Activated naive CD4-positive, alpha-beta T cell treated with anti-CD3 and anti-CD28 coated beads for 36 hours (primary cell): ENCODE data around the gene ECE1. TPM values are rescaled to one million over a fixed set of nuclear protein-coding genes. Genes with fewer than 3 reads are reported as not detected.

Experiments
- CTCF ChIA-PET: fragments of 350-600 bp; sonication (Branson Sonifier 250); formaldehyde crosslinking; loops from one replicate; lab custom pipeline; 2021; ENCODE audit warnings: antibody characterized with exemption; lab: Charles Lee
- DNase-seq: peaks from one replicate; pipeline ENCODE4 v3.0.0-alpha.2; 2020
- H3K27ac Mint-ChIP-seq: one replicate; pipeline ENCODE4 v1.8.0; 2021; ENCODE audit warnings: mild to moderate bottlenecking, mixed read lengths
- H3K27me3 Mint-ChIP-seq: one replicate; pipeline ENCODE4 v1.8.0; 2021; ENCODE audit warnings: low read depth, mixed read lengths
- H3K36me3 Mint-ChIP-seq: one replicate; pipeline ENCODE4 v1.8.0; 2021; ENCODE audit warnings: low read depth, mixed read lengths
- H3K4me1 Mint-ChIP-seq: one replicate; pipeline ENCODE4 v1.8.0; 2021; ENCODE audit warnings: low read depth, mixed read lengths
- H3K4me3 Mint-ChIP-seq: one replicate; pipeline ENCODE4 v1.8.0; 2021; ENCODE audit warnings: mild to moderate bottlenecking, moderate library complexity, mixed read lengths
- H3K9me3 Mint-ChIP-seq: one replicate; pipeline ENCODE4 v1.8.0; 2021; ENCODE audit warnings: mixed read lengths
- intact Hi-C: fragments of 100-400 bp; cut with micrococcal nuclease; formaldehyde crosslinking; loops from one replicate; pipeline ENCODE4 v1.15.1; 2023
- total RNA-seq, 2 experiments: library from RNA; stranded (reverse); gene quantifications; one replicate each; pipeline ENCODE4 v1.2.3, GENCODE V29; 2021

ECE1 gene
- total RNA-seq, 2 experiments from 2014 or later: 160 to 166 TPM

DNA sequence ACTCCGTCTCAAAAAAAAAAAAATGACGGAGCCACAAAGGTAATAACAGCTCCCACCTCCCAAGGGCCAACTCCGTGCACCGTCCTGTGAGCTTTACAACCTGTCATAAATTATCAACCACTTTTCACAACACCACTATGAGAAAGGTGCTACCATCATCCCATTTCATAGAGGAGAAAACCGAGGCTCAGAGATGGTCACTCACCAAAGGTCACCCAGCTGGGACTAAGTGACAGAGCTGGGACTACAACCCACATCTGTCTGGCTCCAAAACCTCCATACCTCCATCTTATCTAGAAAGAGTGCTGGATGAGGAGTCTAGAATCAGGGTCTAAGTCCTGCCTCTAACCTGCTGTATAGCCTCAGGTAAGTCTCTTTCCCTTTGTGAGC lies 43.6 kb upstream of the ECE1 start:
- no peaks in the 10 kb centered on the region for H3K9me3 Mint-ChIP-seq
- peaks cover 91% of the 10 kb centered on the region for H3K4me1 Mint-ChIP-seq
- peaks cover 26% of the 10 kb centered on the region for H3K36me3 Mint-ChIP-seq
- DNase-seq: no peak
- peak overlapping the region; percentile 87 for H3K4me3 Mint-ChIP-seq
- intact Hi-C loops: loop anchor here (1.0 to 2.0 kb wide), 4 partner anchors 9 to 79 kb away; no protein-coding TSS in a partner anchor
- CTCF ChIA-PET: interaction anchor here (0.6 to 6.7 kb wide), 15 partner anchors 10 to 89 kb away, joined by 3 to 53 read pairs (median 4); no protein-coding TSS in a partner anchor
- no peaks in the 10 kb centered on the region for H3K27me3 Mint-ChIP-seq
- H3K27ac Mint-ChIP-seq: peak overlapping the region; percentile 99

DNA sequence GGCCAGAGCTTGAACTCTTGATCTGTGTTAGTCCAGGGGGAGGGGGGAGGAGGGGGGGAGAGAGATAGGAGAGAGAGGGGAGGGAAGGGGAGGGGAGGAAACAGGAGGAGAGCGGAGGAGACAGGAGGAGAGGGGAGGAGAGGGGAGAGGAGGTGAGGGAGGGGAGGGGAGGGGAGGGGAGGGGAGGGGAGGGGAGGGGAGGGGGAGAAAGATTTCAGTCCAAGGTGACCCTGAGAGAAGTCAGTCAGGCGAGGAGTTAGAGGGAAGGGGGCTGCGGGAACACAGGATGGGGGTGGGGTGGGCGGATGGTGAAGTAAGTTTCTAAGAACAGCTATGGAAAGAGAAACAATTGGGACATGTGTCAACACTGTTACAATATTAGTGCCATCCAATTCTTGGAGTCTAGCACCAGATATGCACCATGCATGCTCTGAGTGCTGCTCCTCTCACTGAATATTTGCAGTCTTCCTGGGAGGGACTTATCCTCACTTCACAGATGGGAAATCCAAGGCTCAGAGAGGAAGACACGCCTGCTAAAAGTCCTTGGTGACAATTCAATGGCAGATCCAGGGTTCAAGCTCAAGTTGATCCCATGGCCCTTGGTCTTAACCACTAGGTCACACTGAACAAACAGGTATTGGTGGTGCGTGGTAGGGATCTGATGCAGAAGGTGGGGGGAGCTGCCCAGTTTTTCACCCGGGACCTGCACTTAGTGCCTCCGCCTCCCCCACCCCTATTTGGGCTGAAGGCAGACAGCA lies 42.5 kb upstream of the ECE1 start:
- peak overlapping the region; percentile 27 for H3K4me3 Mint-ChIP-seq
- CTCF ChIA-PET: interaction anchor here (0.6 to 6.7 kb wide), 9 partner anchors 8 to 62 kb away, joined by 3 to 53 read pairs (median 5); no protein-coding TSS in a partner anchor
- peaks cover 33% of the 10 kb centered on the region for H3K36me3 Mint-ChIP-seq
- H3K4me1 Mint-ChIP-seq: peaks cover 89% of the 10 kb centered on the region
- no peaks in the 10 kb centered on the region for H3K9me3 Mint-ChIP-seq
- intact Hi-C loops: no loop called here
- no peaks in the 10 kb centered on the region for H3K27me3 Mint-ChIP-seq
- no peak for DNase-seq
- H3K27ac Mint-ChIP-seq: peak overlapping the region; percentile 76

DNA sequence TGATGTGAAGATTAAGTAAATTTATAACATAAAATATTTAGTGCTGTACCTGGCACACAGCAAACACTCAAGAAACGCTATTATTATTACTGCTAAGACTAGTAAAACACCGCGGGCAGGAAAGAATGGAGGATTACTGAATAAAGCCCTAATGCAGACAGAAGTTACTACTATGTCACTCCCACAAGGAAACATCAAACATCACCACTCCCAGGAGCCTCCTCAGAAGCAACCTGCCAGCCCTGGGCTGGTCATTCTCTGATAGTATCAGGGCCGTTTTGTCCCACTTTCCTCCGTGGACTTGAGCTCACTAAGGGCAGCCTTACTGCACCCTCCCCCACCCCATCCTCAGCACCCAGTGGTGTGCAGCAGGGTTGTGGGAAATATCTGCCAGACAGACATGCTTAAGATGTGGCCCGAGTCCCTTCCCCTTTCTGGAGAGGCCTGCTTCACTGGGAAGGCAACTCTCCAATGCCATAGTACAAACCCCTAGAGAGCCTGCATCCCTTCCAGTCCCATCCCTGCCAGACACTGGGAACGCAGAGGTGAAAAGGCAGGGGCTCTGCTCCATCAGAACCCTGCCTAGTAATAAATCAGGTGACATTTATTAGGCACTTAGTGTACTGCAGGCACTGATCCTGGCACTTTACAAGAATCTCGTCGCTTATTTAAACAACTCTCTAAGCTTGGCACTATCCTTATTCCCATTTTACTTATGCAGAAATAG lies 41.7 kb upstream of the ECE1 start:
- peaks cover 88% of the 10 kb centered on the region for H3K4me1 Mint-ChIP-seq
- H3K27me3 Mint-ChIP-seq: no peaks in the 10 kb centered on the region
- intact Hi-C loops: no loop called here
- CTCF ChIA-PET: interaction anchor here (1.4 to 4.1 kb wide), 2 partner anchors 8 to 12 kb away, joined by 3 to 53 read pairs; no protein-coding TSS in a partner anchor
- peaks cover 33% of the 10 kb centered on the region for H3K36me3 Mint-ChIP-seq
- H3K4me3 Mint-ChIP-seq: no peak overlapping the region
- DNase-seq: no peak
- no peaks in the 10 kb centered on the region for H3K9me3 Mint-ChIP-seq
- H3K27ac Mint-ChIP-seq: peak overlapping the region; percentile 71

DNA sequence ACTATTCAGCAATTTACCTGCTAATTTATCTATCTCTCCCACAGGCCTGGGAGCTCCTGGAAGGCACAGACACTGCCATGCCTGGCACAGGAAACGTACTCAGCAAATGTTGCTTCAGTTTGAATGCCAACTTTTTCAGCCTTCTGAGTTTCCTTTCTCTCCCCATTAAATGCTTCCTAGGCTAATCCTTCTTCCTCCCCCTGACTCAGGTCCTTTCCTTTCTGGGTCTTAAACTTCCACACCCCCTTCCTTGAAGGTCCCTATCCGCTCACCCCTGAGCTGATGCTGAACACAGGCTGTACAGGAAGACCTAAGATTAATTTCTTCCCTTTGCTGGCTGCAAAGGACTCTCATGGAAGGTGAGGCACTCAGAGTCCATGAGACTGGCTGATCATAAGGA lies 40.3 kb upstream of the ECE1 start:
- CTCF ChIA-PET: interaction anchor here (1.2 kb wide), 1 partner anchor 38 kb away, joined by 3 read pairs; no protein-coding TSS in a partner anchor
- Mint-ChIP-seq H3K9me3 (no peaks in the 10 kb centered on the region), H3K4me1 (peaks cover 89% of the 10 kb centered on the region), H3K27me3 (no peaks in the 10 kb centered on the region), H3K4me3 (peak overlapping the region; percentile 24), H3K27ac (peak overlapping the region; percentile 85), H3K36me3 (peaks cover 33% of the 10 kb centered on the region)
- intact Hi-C loops: no loop called here
- no peak for DNase-seq

DNA sequence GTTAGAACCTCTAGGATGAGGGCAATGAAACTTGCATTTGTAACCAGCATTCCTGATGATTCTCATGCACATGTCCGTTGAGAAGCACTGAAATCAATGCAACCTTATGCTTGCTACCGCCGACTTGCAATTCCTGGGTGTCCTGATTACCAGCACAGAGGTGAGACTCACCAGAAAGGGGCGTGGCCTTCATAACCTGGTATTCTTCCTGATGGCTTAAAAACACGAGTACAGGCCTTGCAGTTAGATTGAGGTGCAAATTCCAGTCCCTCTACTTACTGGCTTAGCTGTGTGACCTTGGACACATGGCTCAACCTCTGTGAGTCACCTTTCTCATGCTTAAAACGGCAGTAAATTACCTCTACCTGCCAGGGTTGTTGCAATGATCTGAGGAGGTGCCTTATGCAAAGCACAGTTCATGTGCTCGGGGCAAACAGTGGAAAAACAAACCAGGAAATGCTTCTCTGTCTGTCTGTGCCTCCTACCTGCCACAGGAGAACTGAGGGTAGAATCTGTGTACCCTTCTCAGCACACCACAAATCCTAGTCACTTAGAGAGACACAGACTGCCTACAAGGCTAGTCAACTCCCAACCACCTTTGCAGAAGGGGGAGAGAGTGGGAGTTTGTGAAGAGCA lies 39.1 kb upstream of the ECE1 start:
- CTCF ChIA-PET: interaction anchor here (1.2 to 1.5 kb wide), 2 partner anchors 36 to 59 kb away, joined by 3 read pairs; no protein-coding TSS in a partner anchor
- DNase-seq: no peak
- H3K36me3 Mint-ChIP-seq: peaks cover 33% of the 10 kb centered on the region
- peaks cover 89% of the 10 kb centered on the region for H3K4me1 Mint-ChIP-seq
- no peaks in the 10 kb centered on the region for H3K9me3 Mint-ChIP-seq
- H3K4me3 Mint-ChIP-seq: no peak overlapping the region
- intact Hi-C loops: no loop called here
- H3K27me3 Mint-ChIP-seq: no peaks in the 10 kb centered on the region
- H3K27ac Mint-ChIP-seq: peak overlapping the region; percentile 87

DNA sequence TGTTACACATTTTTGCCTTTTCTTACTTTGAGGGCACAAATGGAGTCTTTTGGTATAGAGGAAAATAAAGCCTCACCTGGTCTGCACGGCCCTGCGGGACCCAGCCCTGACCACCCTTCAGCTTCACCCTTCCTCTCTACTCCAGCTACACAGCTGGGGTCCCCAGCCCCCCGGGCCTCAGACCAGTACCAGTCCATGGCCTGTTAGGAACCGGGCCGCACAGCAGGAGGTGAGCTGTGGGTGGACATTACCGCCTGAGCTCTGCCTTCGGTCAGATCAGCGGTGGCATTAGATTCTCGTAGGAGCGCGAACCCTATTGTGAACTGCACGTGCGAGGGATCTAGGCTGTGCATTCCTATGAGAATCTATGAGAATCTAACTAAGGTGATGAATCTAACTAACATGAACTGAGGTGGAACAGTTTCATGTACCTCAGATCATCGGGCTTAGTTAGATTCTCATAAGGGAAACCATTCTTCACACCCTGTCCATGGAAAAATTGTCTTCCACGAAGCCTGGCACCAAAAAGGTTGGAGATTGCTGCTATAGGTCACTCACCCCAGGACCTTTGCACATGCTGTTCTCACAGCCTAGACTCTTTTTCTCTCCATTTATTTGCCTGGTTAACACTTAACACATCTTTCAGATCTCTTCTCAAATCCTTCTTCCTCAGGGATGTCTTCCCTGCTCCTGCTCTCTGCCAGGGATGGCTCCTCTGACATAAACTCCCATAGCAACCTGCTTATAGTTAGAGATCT lies 37.5 kb upstream of the ECE1 start:
- no peak for DNase-seq
- no peaks in the 10 kb centered on the region for H3K9me3 Mint-ChIP-seq
- intact Hi-C loops: no loop called here
- CTCF ChIA-PET: interaction anchor here (1.0 to 5.3 kb wide), 3 partner anchors 35 to 83 kb away, joined by 3 to 41 read pairs (median 4); partner anchors contain the start of gene ECE1
- H3K27me3 Mint-ChIP-seq: no peaks in the 10 kb centered on the region
- peaks cover 33% of the 10 kb centered on the region for H3K36me3 Mint-ChIP-seq
- H3K4me1 Mint-ChIP-seq: peaks cover 90% of the 10 kb centered on the region
- no peak overlapping the region for H3K4me3 Mint-ChIP-seq
- H3K27ac Mint-ChIP-seq: peak overlapping the region; percentile 97

DNA sequence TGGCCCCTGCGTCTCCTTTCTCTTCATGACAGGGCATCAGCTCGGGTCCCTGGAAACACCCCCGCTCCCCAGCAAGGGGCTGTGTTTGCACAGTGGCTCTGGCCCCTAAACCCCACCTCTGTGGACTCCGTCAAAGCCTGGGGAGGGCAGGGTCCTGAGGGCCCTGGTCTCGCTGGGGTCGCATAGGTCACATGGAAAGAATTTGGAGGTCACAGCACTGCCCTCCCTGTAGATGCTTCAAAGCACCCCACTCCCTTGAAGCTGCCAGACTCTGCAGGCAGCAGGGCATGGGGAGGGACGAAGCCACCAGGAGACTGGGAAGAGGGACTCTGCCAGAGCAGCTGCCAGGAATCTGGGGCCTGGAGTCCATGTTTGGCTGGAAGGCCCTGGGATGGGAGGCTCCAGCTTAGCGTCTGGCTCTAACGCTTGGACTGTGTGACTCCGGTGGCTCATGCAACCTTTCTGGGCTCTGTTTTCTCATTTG lies 36.6 kb upstream of the ECE1 start:
- peak overlapping the region; percentile 97 for H3K27ac Mint-ChIP-seq
- H3K36me3 Mint-ChIP-seq: peaks cover 34% of the 10 kb centered on the region
- DNase-seq: no peak
- H3K4me1 Mint-ChIP-seq: peaks cover 92% of the 10 kb centered on the region
- H3K9me3 Mint-ChIP-seq: no peaks in the 10 kb centered on the region
- intact Hi-C loops: no loop called here
- no peaks in the 10 kb centered on the region for H3K27me3 Mint-ChIP-seq
- CTCF ChIA-PET: interaction anchor here (1.0 to 5.4 kb wide), 4 partner anchors 7 to 57 kb away, joined by 3 to 53 read pairs (median 32); partner anchors contain the start of gene ECE1
- H3K4me3 Mint-ChIP-seq: no peak overlapping the region

DNA sequence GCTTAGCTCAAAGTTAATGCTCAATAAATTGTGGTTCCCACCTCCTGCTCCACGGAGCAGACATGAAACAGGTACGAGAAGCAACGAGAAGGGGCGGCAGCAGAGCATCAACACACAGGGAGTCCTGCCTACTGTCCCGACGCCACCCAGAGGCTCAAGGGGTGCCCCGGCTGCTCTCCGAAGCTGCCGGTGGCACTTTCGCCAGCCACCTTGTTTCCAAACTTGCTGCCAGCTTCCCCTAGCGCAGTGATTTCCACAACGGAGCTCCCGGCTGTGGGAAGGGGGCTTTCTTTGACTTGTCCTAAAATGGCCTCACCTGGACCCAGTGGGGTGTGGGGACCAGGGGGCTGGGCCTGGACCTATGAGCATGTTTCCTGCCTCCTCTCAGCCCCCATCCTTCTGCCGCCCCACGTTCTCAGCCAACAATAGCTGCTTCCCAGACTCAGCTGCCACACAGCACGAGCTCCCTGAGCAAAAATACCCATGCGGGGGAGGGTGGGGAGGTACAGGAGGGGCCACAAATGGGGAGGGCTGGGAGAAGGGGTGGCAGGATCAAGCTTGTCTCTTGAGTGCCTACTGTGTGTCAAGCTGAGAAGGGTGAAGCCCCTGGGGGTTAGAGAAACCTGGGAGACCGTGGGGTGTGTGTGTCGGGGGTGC lies 35.6 kb upstream of the ECE1 start:
- Mint-ChIP-seq H3K36me3 (peaks cover 31% of the 10 kb centered on the region), H3K27ac (peak overlapping the region; percentile 97), H3K4me1 (peaks cover 91% of the 10 kb centered on the region), H3K9me3 (no peaks in the 10 kb centered on the region), H3K27me3 (no peaks in the 10 kb centered on the region), H3K4me3 (peak overlapping the region; percentile 63)
- intact Hi-C loops: no loop called here
- CTCF ChIA-PET: interaction anchor here (0.7 to 5.4 kb wide), 7 partner anchors 8 to 71 kb away, joined by 3 to 53 read pairs (median 11); partner anchors contain the start of gene ECE1
- no peak for DNase-seq

DNA sequence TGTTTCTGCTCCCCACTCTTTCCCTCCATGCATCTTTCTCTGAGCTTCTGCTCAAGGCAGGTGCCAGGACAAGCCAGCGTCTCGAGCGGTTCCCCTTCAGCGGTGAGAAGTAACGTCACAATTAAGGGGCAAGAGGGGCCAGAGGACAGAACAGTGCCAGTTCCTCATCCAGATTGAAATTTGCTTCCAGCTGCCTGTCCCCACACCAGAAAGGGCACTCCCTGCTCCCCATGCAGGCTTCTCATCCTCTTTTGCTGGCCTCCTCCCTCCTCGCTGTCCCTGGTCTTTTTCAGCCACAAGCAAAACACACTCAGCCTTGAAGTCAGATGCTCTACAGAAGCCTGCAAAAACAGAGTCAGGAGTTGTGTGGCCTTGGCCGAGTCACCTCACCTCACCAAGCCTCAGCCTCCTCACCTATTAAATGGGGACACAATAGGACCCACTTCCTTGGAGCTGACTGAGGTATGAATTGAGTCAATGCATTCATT lies 35.0 kb upstream of the ECE1 start:
- DNase-seq: peak; percentile 58
- CTCF ChIA-PET: interaction anchor here (1.0 to 5.4 kb wide), 10 partner anchors 9 to 71 kb away, joined by 4 to 53 read pairs (median 10); partner anchors contain the start of gene ECE1
- H3K27ac Mint-ChIP-seq: peak overlapping the region; percentile 97
- peaks cover 29% of the 10 kb centered on the region for H3K36me3 Mint-ChIP-seq
- no peaks in the 10 kb centered on the region for H3K27me3 Mint-ChIP-seq
- H3K4me1 Mint-ChIP-seq: peaks cover 88% of the 10 kb centered on the region
- intact Hi-C loops: no loop called here
- peak overlapping the region; percentile 63 for H3K4me3 Mint-ChIP-seq
- H3K9me3 Mint-ChIP-seq: no peaks in the 10 kb centered on the region

DNA sequence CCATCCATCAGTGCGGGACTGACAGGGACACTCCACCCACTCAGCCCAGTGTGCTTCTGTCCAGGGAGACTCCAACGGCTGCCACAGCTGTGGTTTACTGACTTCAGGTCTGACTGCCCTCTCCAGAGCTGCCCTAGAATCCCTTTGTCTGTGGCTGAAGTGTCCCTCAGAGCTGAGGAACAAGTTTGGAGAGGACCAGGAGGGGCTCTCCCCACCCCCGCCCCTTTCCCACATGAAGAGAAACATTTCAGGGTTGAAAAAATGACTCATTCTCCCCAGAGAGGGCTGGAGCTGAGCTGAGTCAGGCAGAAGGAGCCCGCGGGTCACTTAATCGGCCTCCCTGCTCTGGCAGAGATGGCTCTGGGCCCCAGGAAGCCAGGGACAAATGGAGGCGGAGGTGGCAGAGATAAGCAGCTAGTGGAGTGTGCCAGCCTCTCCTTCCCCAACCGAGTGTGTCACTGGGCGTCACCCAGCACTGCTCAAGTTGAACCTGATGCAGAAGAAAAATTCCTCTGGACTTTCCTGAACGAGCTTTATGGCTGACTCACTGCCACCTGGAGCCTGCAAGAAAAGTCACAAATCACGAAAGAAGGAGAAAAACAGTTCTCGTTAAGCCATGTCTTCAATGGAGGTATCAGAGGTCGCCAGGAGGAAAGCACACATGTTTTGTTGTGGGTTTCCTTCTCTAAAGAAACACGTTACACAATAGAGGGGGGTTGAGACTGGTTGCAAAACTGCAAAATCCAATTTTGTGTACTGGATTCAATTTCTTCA lies 34.3 kb upstream of the ECE1 start:
- H3K9me3 Mint-ChIP-seq: no peaks in the 10 kb centered on the region
- CTCF ChIA-PET: interaction anchor here (0.7 to 5.4 kb wide), 16 partner anchors 10 to 70 kb away, joined by 3 to 53 read pairs (median 4); partner anchors contain the start of gene ECE1
- H3K4me1 Mint-ChIP-seq: peaks cover 90% of the 10 kb centered on the region
- H3K27ac Mint-ChIP-seq: peak overlapping the region; percentile 97
- intact Hi-C loops: loop anchor here (1.0 kb wide), 4 partner anchors 10 to 392 kb away; no protein-coding TSS in a partner anchor
- H3K4me3 Mint-ChIP-seq: peak overlapping the region; percentile 63
- DNase-seq: peak; percentile 89
- no peaks in the 10 kb centered on the region for H3K27me3 Mint-ChIP-seq
- H3K36me3 Mint-ChIP-seq: peaks cover 31% of the 10 kb centered on the region
